Panc1 (cell line): ENCODE measurements around the gene SNRPA. TPM values are rescaled to one million over a fixed set of nuclear protein-coding genes. Genes with fewer than 3 reads are reported as not detected.

ENCODE experiments used
- ATAC-seq: fragments of 200-7000 bp; cut with Tn5 transposase; 2 replicates; pipeline ENCODE4 v1.9.1; 2020; ENCODE audit warnings: mild to moderate bottlenecking, moderate library complexity
- BruUV-seq: library from RNA; stranded (reverse); fragments of 400-500 nt; replicated peaks from 2 replicates; lab custom pipeline; 2021; lab: Mats Ljungman, UMichigan
- CTCF ChIA-PET: fragments of 300-600 bp; sonication (Branson Sonifier 250); formaldehyde crosslinking; loops from one replicate; lab custom pipeline; 2022; ENCODE audit warnings: antibody characterized with exemption; lab: Charles Lee
- POLR2A ChIA-PET: fragments of 300-600 bp; sonication (Branson Sonifier 250); formaldehyde crosslinking; loops from one replicate; lab custom pipeline; 2022; ENCODE audit warnings: antibody characterized with exemption; lab: Charles Lee
- DNase-seq: peaks from one replicate; pipeline ENCODE4 v3.0.0-alpha.2; 2010; ENCODE audit warnings: low read depth, low spot score
- H3K27ac ChIP-seq: 2 replicates; pipeline ENCODE4 v1.5.1; 2011; ENCODE audit warnings: mild to moderate bottlenecking, low read length, inconsistent platforms
- H3K27me3 ChIP-seq: fragments of 200-500 bp; sonication (Bioruptor generic); 2 replicates; pipeline ENCODE4 v1.6.0; 2014; ENCODE audit warnings: low read length, inconsistent platforms; ENCODE audit not compliant: control insufficient read depth, insufficient read depth
- H3K36me3 ChIP-seq: fragments of 200-500 bp; sonication (Bioruptor generic); 2 replicates; pipeline ENCODE4 v1.5.1; 2014; ENCODE audit warnings: inconsistent platforms, mild to moderate bottlenecking, low read length, moderate library complexity; ENCODE audit not compliant: control insufficient read depth, insufficient read depth
- H3K4me1 ChIP-seq: 2 replicates; pipeline ENCODE4 v1.5.1; 2011; ENCODE audit warnings: inconsistent platforms, mild to moderate bottlenecking, low read length, moderate library complexity; ENCODE audit not compliant: control insufficient read depth, insufficient read depth
- H3K4me3 ChIP-seq, 2 experiments: 2 replicates each; pipeline ENCODE4 v1.5.1; 2011 to 2012; ENCODE audit warnings: low read depth in 2 of 2, low read length in 2 of 2, mild to moderate bottlenecking in 2 of 2, inconsistent platforms in 1 of 2, moderate library complexity in 1 of 2
- H3K9me3 ChIP-seq: fragments of 200-500 bp; sonication (Bioruptor generic); 2 replicates; pipeline ENCODE4 v1.5.1; 2014; ENCODE audit warnings: low read depth, mild to moderate bottlenecking, inconsistent platforms, low read length, moderate library complexity; ENCODE audit not compliant: control insufficient read depth, insufficient read depth
- POLR2AphosphoS5 ChIP-seq: IDR thresholded peaks from 2 replicates; pipeline ENCODE4 v1.6.1; 2012; ENCODE audit warnings: mild to moderate bottlenecking, low read depth, low read length, moderate library complexity
- SIN3A ChIP-seq: IDR thresholded peaks from 2 replicates; pipeline ENCODE4 v1.6.1; 2012; ENCODE audit warnings: low read depth, mild to moderate bottlenecking, low read length, moderate library complexity, borderline replicate concordance; ENCODE audit not compliant: insufficient read depth
- TCF7L2 ChIP-seq: IDR thresholded peaks from 2 replicates; pipeline ENCODE4 v1.6.1; 2011; ENCODE audit warnings: mild to moderate bottlenecking, low read depth, low read length, inconsistent platforms
- in situ Hi-C: cut with HindIII; loops from 2 replicates; pipeline ENCODE4 v1.10.0; 2016; ENCODE audit warnings: low sequenced_read_pairs, low pct_unique_long_range_greater_than_20kb
- intact Hi-C: fragments of 100-400 bp; cut with micrococcal nuclease; formaldehyde crosslinking; loops from one replicate; pipeline ENCODE4 v1.10.0; 2022; ENCODE audit not compliant: unreplicated experiment
- total RNA-seq: library from RNA; stranded (reverse); gene quantifications from one replicate; pipeline ENCODE4 v1.2.1, GENCODE V29; 2021; ENCODE audit not compliant: unreplicated experiment
- TF ChIP-seq, protein P1 (sequence below): fragments of 450-650 bp; IDR thresholded peaks from 2 replicates; pipeline ENCODE4 v1.5.1; 2017; ENCODE audit warnings: mild to moderate bottlenecking
- TF ChIP-seq, protein P2 (sequence below), 2 experiments: IDR thresholded peaks; 2 replicates each; pipeline ENCODE4 v1.6.1; 2011 to 2012; ENCODE audit warnings: low read depth in 2 of 2, control low read depth in 1 of 2, low read length in 1 of 2, mild to moderate bottlenecking in 1 of 2, moderate library complexity in 1 of 2; ENCODE audit not compliant: insufficient read depth in 1 of 2

SNRPA gene
- total RNA-seq, 1 experiment from 2014 or later = 104 TPM

DNA sequence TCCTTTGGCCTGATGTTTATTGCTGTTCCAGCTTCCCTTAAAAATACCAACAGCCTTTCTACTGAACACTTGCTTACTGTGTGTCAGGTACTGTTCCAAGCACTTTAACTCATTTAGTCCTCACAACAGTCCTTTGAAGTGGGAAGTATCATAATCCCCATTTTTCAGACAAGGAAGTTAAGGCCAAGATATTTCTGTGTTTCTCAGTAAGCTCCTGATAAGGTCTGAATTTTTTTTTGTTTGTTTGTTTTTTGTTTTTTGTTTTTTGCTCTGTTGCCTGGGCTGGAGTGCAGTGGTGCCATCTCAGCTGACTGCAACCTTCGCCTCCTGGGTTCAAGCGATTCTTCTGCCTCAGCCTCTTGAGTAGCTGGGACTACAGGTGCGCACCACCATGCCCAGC is 7.5 kb downstream of the SNRPA start:
- Histone ChIP-seq H3K27ac (no peak overlapping the region), H3K27me3 (no peaks in the 10 kb centered on the region), H3K9me3 (no peaks in the 10 kb centered on the region), H3K4me1 (no peaks in the 10 kb centered on the region), H3K4me3 (no peak overlapping the region), H3K36me3 (peaks cover 14% of the 10 kb centered on the region; the same call in 1 of the 2 replicates)
- TF ChIP-seq TCF7L2 (no peak), POLR2AphosphoS5 (no peak), SIN3A (no peak)
- TF ChIP-seq, protein P1, sequence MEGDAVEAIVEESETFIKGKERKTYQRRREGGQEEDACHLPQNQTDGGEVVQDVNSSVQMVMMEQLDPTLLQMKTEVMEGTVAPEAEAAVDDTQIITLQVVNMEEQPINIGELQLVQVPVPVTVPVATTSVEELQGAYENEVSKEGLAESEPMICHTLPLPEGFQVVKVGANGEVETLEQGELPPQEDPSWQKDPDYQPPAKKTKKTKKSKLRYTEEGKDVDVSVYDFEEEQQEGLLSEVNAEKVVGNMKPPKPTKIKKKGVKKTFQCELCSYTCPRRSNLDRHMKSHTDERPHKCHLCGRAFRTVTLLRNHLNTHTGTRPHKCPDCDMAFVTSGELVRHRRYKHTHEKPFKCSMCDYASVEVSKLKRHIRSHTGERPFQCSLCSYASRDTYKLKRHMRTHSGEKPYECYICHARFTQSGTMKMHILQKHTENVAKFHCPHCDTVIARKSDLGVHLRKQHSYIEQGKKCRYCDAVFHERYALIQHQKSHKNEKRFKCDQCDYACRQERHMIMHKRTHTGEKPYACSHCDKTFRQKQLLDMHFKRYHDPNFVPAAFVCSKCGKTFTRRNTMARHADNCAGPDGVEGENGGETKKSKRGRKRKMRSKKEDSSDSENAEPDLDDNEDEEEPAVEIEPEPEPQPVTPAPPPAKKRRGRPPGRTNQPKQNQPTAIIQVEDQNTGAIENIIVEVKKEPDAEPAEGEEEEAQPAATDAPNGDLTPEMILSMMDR = no peak
- TF ChIP-seq, protein P2, sequence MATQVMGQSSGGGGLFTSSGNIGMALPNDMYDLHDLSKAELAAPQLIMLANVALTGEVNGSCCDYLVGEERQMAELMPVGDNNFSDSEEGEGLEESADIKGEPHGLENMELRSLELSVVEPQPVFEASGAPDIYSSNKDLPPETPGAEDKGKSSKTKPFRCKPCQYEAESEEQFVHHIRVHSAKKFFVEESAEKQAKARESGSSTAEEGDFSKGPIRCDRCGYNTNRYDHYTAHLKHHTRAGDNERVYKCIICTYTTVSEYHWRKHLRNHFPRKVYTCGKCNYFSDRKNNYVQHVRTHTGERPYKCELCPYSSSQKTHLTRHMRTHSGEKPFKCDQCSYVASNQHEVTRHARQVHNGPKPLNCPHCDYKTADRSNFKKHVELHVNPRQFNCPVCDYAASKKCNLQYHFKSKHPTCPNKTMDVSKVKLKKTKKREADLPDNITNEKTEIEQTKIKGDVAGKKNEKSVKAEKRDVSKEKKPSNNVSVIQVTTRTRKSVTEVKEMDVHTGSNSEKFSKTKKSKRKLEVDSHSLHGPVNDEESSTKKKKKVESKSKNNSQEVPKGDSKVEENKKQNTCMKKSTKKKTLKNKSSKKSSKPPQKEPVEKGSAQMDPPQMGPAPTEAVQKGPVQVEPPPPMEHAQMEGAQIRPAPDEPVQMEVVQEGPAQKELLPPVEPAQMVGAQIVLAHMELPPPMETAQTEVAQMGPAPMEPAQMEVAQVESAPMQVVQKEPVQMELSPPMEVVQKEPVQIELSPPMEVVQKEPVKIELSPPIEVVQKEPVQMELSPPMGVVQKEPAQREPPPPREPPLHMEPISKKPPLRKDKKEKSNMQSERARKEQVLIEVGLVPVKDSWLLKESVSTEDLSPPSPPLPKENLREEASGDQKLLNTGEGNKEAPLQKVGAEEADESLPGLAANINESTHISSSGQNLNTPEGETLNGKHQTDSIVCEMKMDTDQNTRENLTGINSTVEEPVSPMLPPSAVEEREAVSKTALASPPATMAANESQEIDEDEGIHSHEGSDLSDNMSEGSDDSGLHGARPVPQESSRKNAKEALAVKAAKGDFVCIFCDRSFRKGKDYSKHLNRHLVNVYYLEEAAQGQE (IDR thresholded peaks at IDR 0.05; ENCODE audit: insufficient read depth in 1 of 2, low read depth in 2 of 2, low read length in 1 of 2) = no peak
- intact Hi-C loops = no loop called here
- ChIA-PET POLR2A (no interaction called here), CTCF (no interaction called here)
- BruUV-seq = no TSS peak
- no peak for DNase-seq
- in situ Hi-C loops = no loop called here
- no peak for ATAC-seq

DNA sequence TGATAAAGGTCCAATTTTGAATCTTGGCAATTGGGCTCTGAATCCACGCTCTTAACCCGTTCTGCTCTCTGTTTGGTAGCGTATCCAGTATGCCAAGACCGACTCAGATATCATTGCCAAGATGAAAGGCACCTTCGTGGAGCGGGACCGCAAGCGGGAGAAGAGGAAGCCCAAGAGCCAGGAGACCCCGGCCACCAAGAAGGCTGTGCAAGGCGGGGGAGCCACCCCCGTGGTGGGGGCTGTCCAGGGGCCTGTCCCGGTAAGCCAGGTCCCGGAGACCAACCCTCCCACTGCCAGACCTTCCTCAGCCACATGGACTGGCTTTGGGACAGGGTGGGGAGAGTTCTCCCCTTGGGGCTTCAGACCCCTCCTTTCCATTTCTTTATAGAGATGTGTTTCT is 8.3 kb downstream of the SNRPA start:
- in situ Hi-C loops (no loop called here), intact Hi-C loops (no loop called here)
- no peak for TF ChIP-seq SIN3A
- ATAC-seq = no peak
- no peak overlapping the region for H3K27ac ChIP-seq
- no peaks in the 10 kb centered on the region for H3K27me3 ChIP-seq
- no TSS peak for BruUV-seq
- no peaks in the 10 kb centered on the region for H3K4me1 ChIP-seq
- ChIA-PET CTCF (no interaction called here), POLR2A (no interaction called here)
- DNase-seq = no peak
- no peaks in the 10 kb centered on the region for H3K9me3 ChIP-seq
- H3K36me3 ChIP-seq = peaks cover 14% of the 10 kb centered on the region; the same call in 1 of the 2 replicates
- no peak overlapping the region for H3K4me3 ChIP-seq

DNA sequence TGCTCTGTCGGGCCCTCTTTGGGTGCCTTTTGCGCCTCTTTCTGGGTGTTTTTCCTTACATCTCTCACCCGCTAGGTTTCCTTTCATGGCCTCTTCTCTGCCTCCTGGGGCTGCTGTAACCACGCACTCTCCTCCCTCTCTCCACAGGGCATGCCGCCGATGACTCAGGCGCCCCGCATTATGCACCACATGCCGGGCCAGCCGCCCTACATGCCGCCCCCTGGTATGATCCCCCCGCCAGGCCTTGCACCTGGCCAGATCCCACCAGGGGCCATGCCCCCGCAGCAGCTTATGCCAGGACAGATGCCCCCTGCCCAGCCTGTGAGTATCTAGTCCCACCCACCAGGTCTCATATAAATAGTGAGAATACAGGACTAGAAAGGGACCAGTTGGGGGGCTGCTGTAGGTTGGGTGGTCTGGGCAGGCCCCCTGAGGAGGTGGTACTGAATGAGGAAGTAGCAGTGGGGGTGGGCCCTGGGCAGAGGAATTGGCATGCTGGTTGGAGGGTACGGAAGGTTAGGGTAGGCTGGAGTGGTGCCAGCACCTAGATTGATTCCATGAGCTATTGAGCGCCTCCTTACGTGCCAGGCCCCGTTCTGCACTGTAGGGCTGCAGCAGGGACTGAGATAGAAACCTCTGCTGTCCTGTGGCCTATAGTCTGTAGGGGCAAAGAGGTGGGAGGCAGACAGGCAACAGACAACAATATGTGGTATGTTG is 11.9 kb downstream of the SNRPA start:
- Histone ChIP-seq H3K27ac (no peak overlapping the region), H3K4me3 (no peak overlapping the region), H3K27me3 (no peaks in the 10 kb centered on the region), H3K4me1 (no peaks in the 10 kb centered on the region), H3K9me3 (no peaks in the 10 kb centered on the region), H3K36me3 (peaks cover 17% of the 10 kb centered on the region)
- DNase-seq (no peak), ATAC-seq (no peak)
- BruUV-seq = no TSS peak
- CTCF ChIA-PET = no interaction called here
- in situ Hi-C loops = no loop called here
- intact Hi-C loops = no loop called here
- POLR2A ChIA-PET = no interaction called here
- TF ChIP-seq, protein P1 = no peak
